Heart right ventricle (tissue), 16 donors: Measurements from ENCODE around the gene ELFN2. TPM values are rescaled to one million over a fixed set of nuclear protein-coding genes. Genes with fewer than 3 reads are reported as not detected.

ENCODE experiments used
- ATAC-seq, 8 donors: fragments of 200-7000 bp; cut with Tn5 transposase; one replicate each; pipeline ENCODE4 v1.9.1; 2020; ENCODE audit warnings: mild to moderate bottlenecking in 8 of 8, moderate library complexity in 8 of 8, moderate number of reproducible peaks in 1 of 8
- DNase-seq, 2 donors: peaks; one replicate each; pipeline ENCODE4 v3.0.0-alpha.2; 2020
- H3K27ac ChIP-seq, 10 donors: fragments of 200-600 bp; sonication (generic) in 2 of 10; one replicate each; pipeline versions ENCODE4 v1.5.0 to v1.8.0; 2020 to 2022; ENCODE audit warnings: mild to moderate bottlenecking in 3 of 10
- H3K27me3 ChIP-seq, 7 donors: fragments of 200-600 bp; one replicate each; pipeline ENCODE4 v1.8.0; 2021 to 2022; ENCODE audit warnings: mild to moderate bottlenecking in 2 of 7
- H3K36me3 ChIP-seq, 9 donors: fragments of 200-600 bp; sonication (generic) in 1 of 9; one replicate each; pipeline versions ENCODE4 v1.5.0 to v1.8.0; 2020 to 2022; ENCODE audit warnings: mild to moderate bottlenecking in 2 of 9
- H3K4me1 ChIP-seq, 9 donors: fragments of 200-600 bp; sonication (generic) in 1 of 9; one replicate each; pipeline versions ENCODE4 v1.5.0 to v1.8.0; 2020 to 2022; ENCODE audit warnings: mild to moderate bottlenecking in 4 of 9
- H3K4me3 ChIP-seq, 10 donors: fragments of 200-600 bp; sonication (generic) in 2 of 10; one replicate each; pipeline versions ENCODE4 v1.5.0 to v1.8.0; 2020 to 2022; ENCODE audit warnings: mild to moderate bottlenecking in 7 of 10, moderate library complexity in 2 of 10
- H3K9me3 ChIP-seq, 11 donors: fragments of 200-600 bp in 10 of 11; sonication (generic) in 2 of 11; one replicate each; pipeline versions ENCODE4 v1.5.0 to v1.8.0; 2013 to 2022; ENCODE audit warnings: mild to moderate bottlenecking in 2 of 11, control low read depth in 1 of 11, moderate library complexity in 1 of 11
- WGBS, 2 donors: extraction: QIAGEN DNeasy Blood & Tissue Kit; methylation state at CpG; one replicate each; pipeline ENCODE4 v1.1.7; 2013; ENCODE audit warnings: inconsistent platforms in 1 of 2; 5-methylcytosine and 5-hydroxymethylcytosine counted together
- intact Hi-C, 10 donors: fragments of 100-400 bp; cut with DNase I; formaldehyde crosslinking; loops; one replicate each; pipeline versions ENCODE4 v1.11.1 to v1.14.2; 2022
- polyA plus RNA-seq, 2 donors: library from polyadenylated mRNA; stranded (reverse); fragments of 200-250 nt; gene quantifications; one replicate each; pipeline ENCODE4 v1.2.3, GENCODE V29; 2013
- total RNA-seq, 10 donors: library from RNA; stranded (reverse); fragmentation: NEBNext Ultra II Directional in 3 of 10; extraction: Animal tissue kit (Norgen Biotek cat#: 25700) in 3 of 10; gene quantifications; one replicate each; pipeline versions ENCODE4 v1.2.1 to v1.2.4, GENCODE V29; 2021 to 2023
- TF ChIP-seq, protein P1 (sequence below), 9 donors: fragments of 200-600 bp; sonication (generic) in 2 of 9; IDR thresholded peaks; one replicate each; pipeline versions ENCODE4 v1.5.0 to v1.8.0; 2021 to 2022; ENCODE audit warnings: antibody characterized with exemption in 9 of 9, mild to moderate bottlenecking in 5 of 9, moderate library complexity in 1 of 9
- donor health status: Arrhythmogenic right ventricular cardiomyopathy.
- donor health status: ischemic (EF 13 %, LVEDD 7.1; RV severe dilation, severe dysfunction).
- donor health status: healthy with polysubstance abuse.
- donor health status: DM: no; HTN: yes; CAD: no.
- donor health status: DM: no; HTN: no; CAD: no.
- donor health status: ischemic (EF 25% LVEDD 6.9; RV normal size, moderate dysfunction).
- donor health status: ischemic (EF 25% LVEDD 5.7; RV mildly dilated, moderate dysfunction).
- donor health status: healthy.
- donor health status: DM: yes; HTN: yes; CAD: no.
- donor health status: Ischemic cardiomyopathy.
- donor health status: ischemic (EF 35%, LVEDD 5.7; RV mildly dilated, moderate dysfunction).
- donor health status: nonischemic (EF 11% LVEDD 7.7; RV severe dilation, severe dysfunction).
- donor health status: DM: yes; HTN: yes; CAD: no.
- donor health status: PGD.
- donor health status: ischemic (EF 29% LVEDD 5.4; RV normal size, mild dysfunction).
- donor health status: nonischemic (EF 23%, LVEDD 6.1; RV moderate dilation, normal function).

ELFN2 gene
- total and polyA plus RNA-seq, 12 donors = under 0.01 to 0.21 (median 0.05) TPM; not detected in 4

DNA sequence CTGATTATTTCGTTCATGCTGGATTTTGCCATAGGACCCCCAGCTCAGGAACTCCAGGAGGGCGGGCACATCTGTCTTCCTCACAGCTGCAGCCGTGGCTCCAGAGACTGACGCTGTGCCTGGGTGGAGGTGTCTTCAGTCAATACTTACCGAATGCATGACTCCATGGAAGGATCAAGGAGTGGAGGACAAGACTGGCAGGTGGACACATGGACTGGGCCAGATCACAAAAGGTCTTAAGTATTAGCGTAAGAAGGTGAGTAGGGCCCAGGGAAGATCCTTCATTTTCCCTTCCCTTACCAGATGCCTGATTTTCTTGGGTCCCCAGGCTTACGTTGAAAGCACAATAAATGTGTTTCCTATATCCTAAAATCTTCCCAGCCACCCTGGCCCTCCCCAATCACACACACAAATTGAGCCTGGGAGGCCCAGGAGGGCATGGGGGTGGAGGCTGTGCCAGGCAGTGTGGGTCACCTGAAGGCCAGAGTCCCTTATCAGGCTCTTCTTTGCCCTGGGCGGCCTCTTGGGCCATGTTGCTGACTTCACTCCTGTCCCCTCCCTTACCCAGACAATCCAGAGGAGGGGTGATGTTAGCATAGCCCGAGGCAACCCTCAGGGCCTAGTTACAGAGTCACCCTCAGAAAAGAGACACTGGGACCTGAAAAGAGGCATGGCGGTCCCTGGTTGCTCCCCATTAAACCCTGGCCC lies 88.6 kb downstream of the ELFN2 start:
- WGBS, 2 donors = 88 to 89% methylated on average over 10 of the region's 10 CpGs
- intact Hi-C loops = loop anchor here in 1 of 10 donors (2.0 kb wide), 1 partner anchor 42 kb away; no protein-coding TSS in a partner anchor
- Histone ChIP-seq H3K27me3 (peaks cover 7 to 95% (median 84%) of the 10 kb centered on the region in 7 donors), H3K9me3 (no peaks in the 10 kb centered on the region), H3K4me1 (peaks cover 0 to 9% (median 0%) of the 10 kb centered on the region in 9 donors), H3K4me3 (no peak overlapping the region), H3K36me3 (no peaks in the 10 kb centered on the region), H3K27ac (no peak overlapping the region)
- ATAC-seq (no peak), DNase-seq (no peak)
- TF ChIP-seq, protein P1, sequence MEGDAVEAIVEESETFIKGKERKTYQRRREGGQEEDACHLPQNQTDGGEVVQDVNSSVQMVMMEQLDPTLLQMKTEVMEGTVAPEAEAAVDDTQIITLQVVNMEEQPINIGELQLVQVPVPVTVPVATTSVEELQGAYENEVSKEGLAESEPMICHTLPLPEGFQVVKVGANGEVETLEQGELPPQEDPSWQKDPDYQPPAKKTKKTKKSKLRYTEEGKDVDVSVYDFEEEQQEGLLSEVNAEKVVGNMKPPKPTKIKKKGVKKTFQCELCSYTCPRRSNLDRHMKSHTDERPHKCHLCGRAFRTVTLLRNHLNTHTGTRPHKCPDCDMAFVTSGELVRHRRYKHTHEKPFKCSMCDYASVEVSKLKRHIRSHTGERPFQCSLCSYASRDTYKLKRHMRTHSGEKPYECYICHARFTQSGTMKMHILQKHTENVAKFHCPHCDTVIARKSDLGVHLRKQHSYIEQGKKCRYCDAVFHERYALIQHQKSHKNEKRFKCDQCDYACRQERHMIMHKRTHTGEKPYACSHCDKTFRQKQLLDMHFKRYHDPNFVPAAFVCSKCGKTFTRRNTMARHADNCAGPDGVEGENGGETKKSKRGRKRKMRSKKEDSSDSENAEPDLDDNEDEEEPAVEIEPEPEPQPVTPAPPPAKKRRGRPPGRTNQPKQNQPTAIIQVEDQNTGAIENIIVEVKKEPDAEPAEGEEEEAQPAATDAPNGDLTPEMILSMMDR (IDR thresholded peaks at IDR 0.05) = no peak

DNA sequence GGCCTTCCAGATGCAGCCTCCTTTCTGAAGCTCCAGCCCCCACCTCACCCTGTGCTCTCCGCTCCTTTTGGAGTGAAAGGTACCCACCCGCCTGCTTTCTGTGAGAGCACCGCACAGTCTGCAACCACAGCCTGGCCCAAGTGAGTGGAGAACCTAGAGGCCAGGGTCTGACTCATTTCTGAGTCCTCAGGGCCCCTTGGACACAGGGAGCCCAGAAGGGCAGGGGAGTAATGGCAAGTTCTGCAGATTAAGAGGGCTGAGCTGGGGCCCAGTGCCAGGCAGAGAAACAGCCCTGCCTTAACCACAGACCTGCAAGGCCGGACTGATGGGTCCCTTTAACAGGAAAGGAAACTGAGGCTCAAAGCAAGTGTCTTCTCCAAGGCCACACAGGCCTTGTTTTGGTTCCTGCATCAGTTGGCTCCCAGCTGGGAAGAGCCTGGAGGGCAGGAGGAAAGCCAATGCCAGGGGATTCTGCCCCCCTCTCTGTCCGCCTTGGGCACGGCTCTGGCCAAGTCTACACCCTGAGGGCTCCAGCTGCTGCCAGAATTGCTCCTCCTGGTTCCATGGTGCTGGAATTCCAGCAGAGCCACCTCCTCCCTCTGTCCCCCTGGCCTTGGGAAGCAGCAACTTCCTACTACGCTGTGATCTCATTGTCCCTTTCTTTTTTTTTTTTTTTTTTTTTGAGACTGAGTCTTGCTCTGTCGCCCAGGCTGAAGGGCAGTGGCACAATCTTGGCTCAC lies 89.9 kb downstream of the ELFN2 start:
- intact Hi-C loops = no loop called here
- Histone ChIP-seq H3K4me3 (no peak overlapping the region), H3K27me3 (peaks cover 16 to 97% (median 86%) of the 10 kb centered on the region in 7 donors), H3K4me1 (peaks cover 0 to 9% (median 0%) of the 10 kb centered on the region in 9 donors), H3K27ac (no peak overlapping the region), H3K36me3 (no peaks in the 10 kb centered on the region), H3K9me3 (no peaks in the 10 kb centered on the region)
- ATAC-seq (peak in 1 of 8 donors; percentile 13), DNase-seq (no peak)
- TF ChIP-seq, protein P1 (IDR thresholded peaks at IDR 0.05) = no peak
- WGBS, 2 donors = 72 to 75% methylated on average over 8 of the region's 8 CpGs

DNA sequence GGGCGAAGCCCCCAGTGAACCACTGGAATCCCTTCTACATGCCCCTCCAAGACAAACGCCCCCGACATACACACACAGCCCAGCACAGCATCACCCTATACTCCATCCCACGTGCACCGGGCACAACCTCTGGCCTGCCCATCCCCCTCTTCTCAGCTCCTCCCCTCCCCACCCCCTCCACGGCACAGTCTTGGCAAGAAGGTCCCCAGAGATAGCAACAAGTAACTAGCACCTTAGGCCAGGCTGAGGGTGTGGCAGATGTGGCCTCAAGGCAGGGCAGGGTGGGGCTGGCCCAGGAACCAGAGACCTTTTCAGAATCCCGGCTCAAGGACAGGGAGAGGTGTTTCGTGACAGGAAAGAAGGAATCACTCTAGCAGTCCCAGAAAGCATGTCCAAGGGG lies 90.7 kb downstream of the ELFN2 start:
- intact Hi-C loops = no loop called here

DNA sequence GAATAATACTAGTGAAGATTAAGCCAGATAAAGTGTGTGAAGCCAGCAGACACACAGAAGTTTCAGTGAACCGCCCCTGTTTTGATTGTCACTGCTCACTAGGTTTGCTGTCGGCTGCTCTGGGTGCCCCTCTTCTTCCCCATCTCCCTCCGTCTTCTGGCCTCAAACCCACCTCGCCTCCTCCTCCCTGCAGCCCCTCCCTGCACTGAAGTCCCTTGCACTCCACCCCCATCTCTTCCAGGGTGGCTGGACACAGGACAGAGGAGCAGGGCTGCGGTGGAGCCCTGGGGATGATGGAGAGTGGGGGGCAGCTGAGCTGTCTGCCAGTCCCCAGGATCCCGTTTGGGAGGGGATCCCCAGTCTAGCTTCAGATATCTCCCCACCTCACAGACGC lies 91.5 kb downstream of the ELFN2 start:
- 15 to 17% methylated on average over 7 of the region's 7 CpGs for WGBS, 2 donors
- Histone ChIP-seq H3K4me1 (peaks cover 0 to 9% (median 0%) of the 10 kb centered on the region in 9 donors), H3K9me3 (no peaks in the 10 kb centered on the region), H3K27ac (no peak overlapping the region), H3K36me3 (no peaks in the 10 kb centered on the region), H3K4me3 (no peak overlapping the region), H3K27me3 (peaks cover 18 to 99% (median 88%) of the 10 kb centered on the region in 7 donors)
- TF ChIP-seq, protein P1 (IDR thresholded peaks at IDR 0.05) = no peak
- DNase-seq = no peak
- intact Hi-C loops = no loop called here
- ATAC-seq = no peak

More for the DNA sequence above, 90.7 kb downstream of the ELFN2 start:
- Histone ChIP-seq H3K36me3 (no peaks in the 10 kb centered on the region), H3K27ac (no peak overlapping the region), H3K4me3 (no peak overlapping the region), H3K27me3 (peaks cover 18 to 98% (median 86%) of the 10 kb centered on the region in 7 donors), H3K9me3 (no peaks in the 10 kb centered on the region), H3K4me1 (peaks cover 0 to 9% (median 0%) of the 10 kb centered on the region in 9 donors)
- 52 to 64% methylated on average over 8 of the region's 8 CpGs for WGBS, 2 donors
- no peak for ATAC-seq
- TF ChIP-seq, protein P1 (IDR thresholded peaks at IDR 0.05) = no peak
- DNase-seq = no peak
